Stimulated activated CD8-positive, alpha-beta memory T cell treated with anti-CD3 and anti-CD28 coated beads, Interleukin-12 subunit alpha, Interleukin-12 subunit beta, amount 100 ng/mL, for 1 hour (primary cell): Measurements from ENCODE around the gene CADM1.

Experiments used
- DNase-seq: peaks from one replicate; pipeline ENCODE4 v3.0.0-alpha.2; 2020; ENCODE audit warnings: low read depth

The CADM1 gene

GRCh38 chr11:115151010-115151409 is 353.2 kb downstream of the CADM1 start:
- no peak for DNase-seq

GRCh38 chr11:115148691-115149090 is 355.5 kb downstream of the CADM1 start:
- no peak for DNase-seq

DNA sequence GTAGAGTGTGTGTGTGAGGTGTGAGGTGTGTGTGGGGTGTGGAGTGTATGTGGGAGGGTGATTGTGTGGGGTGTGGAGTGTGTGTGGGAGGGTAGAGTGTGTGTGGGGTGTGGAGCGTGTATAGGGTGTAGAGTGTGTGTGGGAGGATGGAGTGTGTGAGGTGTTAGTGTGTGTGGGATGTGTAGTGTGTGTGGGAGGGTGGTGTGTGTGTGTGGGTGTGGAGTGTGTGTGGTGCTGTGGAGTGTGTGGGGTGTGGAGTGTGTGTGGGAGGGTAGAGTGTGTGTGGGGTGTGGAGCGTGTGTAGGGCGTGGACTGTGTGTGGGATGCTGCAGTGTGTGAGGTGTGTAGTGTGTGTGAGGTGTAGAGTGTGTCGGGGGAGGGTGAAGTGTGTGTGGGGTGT is 356.1 kb downstream of the CADM1 start:
- no peak for DNase-seq

DNA sequence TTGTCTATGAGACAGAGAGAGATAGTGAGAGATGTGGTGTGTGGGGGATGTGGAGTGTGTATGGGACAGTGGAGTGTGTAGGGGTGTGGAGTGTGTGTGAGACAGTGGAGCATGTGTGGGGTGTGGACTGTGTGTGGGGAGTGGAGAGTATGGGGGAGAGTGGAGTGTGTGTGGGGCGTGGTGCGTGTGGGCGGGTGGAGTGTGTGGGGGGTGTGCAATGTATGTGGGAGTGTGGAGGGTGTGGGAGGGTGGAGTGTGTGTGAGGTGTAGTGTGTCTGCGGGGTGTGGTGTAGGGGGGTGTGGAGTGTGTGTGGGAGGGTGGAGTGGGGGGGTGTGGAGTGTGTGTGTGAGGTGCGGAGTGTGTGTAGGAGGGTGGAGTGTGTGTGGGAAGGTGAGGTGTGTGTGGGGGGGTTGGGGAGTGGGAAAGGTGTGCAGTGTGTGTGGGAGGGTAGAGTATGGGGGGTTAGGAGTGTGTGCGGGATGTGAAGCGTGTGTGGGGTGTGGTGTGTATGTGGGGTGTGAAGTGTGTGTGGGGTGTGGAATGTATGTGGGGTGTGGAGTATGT is 356.9 kb downstream of the CADM1 start:
- DNase-seq = no peak

- DNase-seq = no peak
These were observed 357.8 kb downstream of the CADM1 start for GRCh38 chr11:115146425-115146824.

DNA sequence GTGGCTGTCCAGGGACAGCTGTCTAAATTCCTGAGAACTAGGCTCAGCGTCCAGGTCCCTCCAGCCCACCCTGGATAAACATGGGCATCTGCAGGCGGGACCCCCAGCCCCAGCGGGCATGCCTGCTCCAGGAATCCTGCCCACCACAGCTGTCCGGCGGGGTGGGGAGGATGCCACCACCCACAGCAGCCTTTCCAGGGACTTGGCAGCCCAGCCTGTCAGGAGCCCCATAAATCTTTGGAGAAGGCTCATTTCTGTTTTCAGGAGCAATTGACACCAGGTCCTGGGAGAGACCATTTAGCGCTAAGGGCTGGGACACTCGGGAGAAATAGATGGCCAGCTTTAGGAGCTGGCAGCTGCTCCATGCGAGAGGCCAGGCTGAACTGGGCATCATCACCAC is 358.9 kb downstream of the CADM1 start:
- no peak for DNase-seq

GRCh38 chr11:115144914-115145313 is 359.3 kb downstream of the CADM1 start:
- DNase-seq = no peak

DNA sequence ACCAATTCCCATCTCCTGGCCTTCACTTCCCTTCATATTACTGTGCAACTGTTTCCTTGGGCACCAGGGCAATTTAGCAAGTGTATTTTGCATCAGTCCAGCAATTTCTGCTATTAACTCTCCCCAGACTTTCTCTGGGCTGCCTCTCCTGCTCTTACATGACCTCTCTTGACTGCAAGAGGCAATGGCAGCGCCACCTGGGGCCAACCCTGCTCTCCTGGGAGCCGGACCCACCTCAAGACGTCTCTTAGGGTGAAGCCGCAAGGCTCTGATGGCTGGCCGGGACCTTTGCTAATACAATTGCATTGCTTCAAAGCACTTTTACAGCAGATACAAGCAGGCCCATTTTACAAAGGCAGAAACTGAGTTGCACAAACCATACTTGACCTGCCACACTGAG is 360.2 kb downstream of the CADM1 start:
- DNase-seq = no peak

GRCh38 chr11:115141231-115142114 is 362.7 kb downstream of the CADM1 start:
- DNase-seq = no peak

DNA sequence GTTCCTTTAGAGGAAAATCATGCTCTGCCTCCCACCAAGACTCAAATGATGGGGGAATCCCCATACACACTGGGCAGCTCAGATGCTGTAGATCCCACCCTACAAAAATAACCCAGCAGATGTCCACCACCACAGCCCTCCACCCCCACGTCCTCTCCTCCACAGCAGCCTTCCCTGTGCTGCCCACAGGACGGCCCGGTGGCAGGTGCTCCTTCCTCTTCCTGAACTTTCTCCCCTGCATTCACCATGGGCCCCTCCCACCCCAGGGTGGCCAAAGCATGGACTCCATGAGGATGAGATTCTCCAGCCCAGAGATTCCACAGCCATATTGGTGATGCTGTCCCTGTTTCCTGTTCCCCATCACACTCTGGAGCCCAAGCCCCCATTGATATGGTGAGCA is 368.3 kb downstream of the CADM1 start:
- DNase-seq = no peak

DNA sequence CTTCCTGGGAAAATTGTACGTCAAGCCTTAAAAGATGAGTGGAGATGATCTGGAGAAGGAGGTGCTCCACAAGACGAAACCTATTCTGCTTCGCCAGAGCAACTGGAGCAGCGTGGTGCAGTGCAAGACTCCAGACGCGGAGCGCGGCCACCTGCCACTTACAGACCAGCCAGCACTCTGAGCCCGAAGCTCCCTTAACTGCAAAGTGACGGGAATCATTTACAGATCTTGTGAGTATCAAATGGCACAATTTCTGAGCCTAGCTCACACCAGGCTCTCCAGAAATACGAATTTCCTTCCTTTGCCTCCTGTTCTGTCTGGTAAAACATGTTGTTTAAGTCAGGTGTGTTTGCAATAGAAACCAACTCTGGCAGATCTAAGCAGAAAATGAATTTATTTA is 369.3 kb downstream of the CADM1 start:
- DNase-seq = no peak

DNA sequence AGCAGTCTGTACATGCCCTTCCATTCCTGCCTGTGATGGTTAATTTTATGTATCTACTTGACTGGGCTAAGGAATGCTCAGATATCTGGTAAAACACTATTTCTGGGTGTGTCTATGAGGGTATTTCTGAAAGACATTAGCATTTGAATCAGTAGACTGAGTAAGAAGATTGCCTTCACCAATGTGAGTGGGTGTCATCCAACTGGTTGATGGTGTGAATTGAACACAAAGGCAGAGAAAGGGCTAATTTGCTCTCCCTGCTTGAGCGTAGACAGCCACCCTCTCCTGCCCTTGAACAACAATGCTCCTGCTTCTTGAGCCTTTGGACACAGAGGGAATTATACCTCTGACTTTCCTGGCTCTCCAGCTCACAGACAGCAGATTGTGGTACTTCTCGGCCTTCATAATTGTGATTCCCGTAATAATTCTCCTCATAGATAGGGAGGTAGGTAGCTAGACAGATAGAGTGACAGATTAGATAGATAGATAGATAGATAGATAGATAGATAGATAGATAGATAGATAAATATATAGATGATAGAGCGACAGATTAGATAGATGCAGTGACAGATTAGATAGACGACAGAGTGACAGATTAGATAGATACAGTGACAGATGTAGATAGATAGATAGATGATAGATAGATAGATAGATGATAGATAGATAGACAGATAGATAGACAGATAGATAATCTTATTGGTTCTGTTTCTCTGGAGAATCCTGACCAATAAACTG is 370.6 kb downstream of the CADM1 start:
- no peak for DNase-seq

- DNase-seq = no peak
These were observed 371.6 kb downstream of the CADM1 start for GRCh38 chr11:115132436-115133228.

DNA sequence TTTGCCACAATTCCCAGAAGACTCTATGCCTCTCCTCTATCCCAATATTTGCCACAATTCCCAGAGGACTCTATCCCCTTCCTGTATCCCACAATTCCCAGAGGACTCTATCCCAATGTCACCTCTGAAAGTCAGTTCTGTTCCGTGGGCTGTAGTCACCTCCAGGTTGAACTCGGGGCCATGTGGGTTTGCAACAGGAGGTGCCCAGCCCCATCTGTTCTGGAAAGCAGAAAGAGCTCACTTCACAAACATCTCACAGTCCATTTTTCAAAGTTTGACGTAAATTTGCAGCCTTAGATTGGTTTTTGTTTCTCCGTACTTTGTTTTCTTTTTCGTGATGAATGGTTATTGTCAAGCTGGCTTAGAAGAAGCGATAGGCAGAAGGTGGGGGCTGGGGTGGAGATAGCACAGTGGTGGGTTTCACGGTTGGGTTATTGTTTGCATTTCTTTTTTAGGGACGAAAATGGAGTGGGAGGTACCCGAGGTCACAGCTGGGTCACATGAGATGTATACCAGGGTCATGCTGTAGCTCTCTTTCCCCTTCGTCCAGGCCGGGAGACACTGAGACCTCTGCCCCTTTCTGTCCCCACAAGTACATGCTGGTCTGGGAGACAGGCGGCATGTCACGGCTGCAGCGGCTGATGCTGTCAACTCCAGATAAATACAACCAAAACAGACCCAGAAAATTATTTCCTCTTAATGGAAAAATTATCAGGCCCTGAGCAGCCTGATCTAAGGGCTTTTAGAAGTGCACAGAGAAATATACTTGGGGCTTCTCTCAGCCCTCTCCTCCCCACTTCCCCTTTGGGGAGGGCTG is 374.5 kb downstream of the CADM1 start:
- DNase-seq = no peak

GRCh38 chr11:115128226-115128625 is 376.0 kb downstream of the CADM1 start:
- no peak for DNase-seq

- DNase-seq = no peak
These were observed 376.4 kb downstream of the CADM1 start for GRCh38 chr11:115127790-115128189.

DNA sequence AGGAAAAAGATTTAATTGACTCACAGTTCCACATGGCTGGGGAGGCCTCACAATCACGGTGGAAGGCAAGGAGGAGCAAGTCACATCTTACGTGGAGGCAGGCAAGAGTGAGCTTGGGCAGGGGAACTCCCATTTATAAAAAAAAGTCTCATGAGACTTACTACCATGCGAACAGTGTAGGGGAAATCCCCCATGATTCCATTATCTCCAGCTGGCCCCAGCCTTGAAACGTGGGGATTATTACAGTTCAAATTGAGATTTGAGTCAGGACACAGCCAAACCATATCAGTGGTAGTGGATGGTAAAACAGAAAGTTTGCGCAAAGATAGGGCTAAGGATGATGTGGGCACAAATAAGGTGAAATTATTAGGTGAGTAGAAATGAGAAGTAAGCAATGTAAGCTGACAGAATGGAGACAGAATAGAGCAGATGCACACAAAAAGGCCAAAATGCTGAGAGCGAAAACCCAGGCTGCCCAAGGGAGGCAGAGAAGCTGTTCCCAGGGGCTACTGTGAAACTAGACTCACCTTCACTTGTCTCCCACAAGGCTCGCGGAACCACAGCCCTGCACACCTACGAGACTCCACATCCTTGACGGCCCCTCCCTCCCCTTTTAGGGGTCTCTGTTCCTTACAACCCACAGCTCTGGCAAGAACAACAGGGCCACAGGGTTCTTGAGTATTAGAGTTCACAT is 377.6 kb downstream of the CADM1 start:
- DNase-seq = no peak

- no peak for DNase-seq
These were observed 378.1 kb downstream of the CADM1 start for GRCh38 chr11:115126092-115126491.

- no peak for DNase-seq
These were observed 379.4 kb downstream of the CADM1 start for GRCh38 chr11:115124786-115125185.

- DNase-seq = no peak
These were observed 380.6 kb downstream of the CADM1 start for GRCh38 chr11:115123641-115124040.

DNA sequence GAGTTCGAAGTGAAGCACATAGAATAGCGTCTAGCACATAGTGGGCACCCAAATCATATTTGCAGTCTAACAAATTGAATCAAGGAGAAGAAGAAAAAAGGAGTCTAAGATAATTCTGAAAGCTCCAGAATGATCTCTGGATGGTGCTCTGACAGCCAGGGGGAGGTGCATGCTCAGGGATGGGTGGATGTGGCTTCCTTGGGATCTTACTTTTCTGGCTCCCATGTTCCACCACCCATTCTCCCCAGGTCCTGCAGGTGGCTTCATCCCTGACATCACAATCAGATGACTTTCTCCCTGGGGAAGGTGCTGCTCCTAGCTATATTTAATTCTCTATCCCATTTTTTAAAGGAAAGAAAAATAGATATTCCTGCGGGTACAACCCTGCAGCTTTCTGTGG is 381.9 kb downstream of the CADM1 start:
- no peak for DNase-seq
